HUES64 (cell line): Measurements from ENCODE around the gene TNF.
A peak's percentile ranks its signal among the peaks of the same experiment; 100 is the strongest.

Source experiments
- H3K27ac ChIP-seq: 2 replicates; pipeline ENCODE4 v1.7.0; 2013; ENCODE audit warnings: low read depth, low read length, inconsistent platforms
- H3K27me3 ChIP-seq: 2 replicates; pipeline ENCODE4 v1.6.1; 2013; ENCODE audit warnings: mild to moderate bottlenecking, low read length; ENCODE audit not compliant: insufficient read depth
- H3K36me3 ChIP-seq: 2 replicates; pipeline ENCODE4 v1.6.1; 2013; ENCODE audit warnings: mild to moderate bottlenecking, low read length; ENCODE audit not compliant: insufficient read depth
- H3K4me1 ChIP-seq: 2 replicates; pipeline ENCODE4 v1.6.1; 2013; ENCODE audit warnings: mild to moderate bottlenecking, low read length, moderate library complexity; ENCODE audit not compliant: insufficient read depth
- H3K4me3 ChIP-seq: 2 replicates; pipeline ENCODE4 v1.5.1; 2013; ENCODE audit warnings: mild to moderate bottlenecking, low read length, moderate library complexity
- H3K9ac ChIP-seq: 2 replicates; pipeline ENCODE4 v1.6.1; 2013; ENCODE audit warnings: mild to moderate bottlenecking, low read depth, low read length
- H3K9me3 ChIP-seq: 2 replicates; pipeline ENCODE4 v1.6.1; 2013; ENCODE audit warnings: low read depth, low read length; ENCODE audit not compliant: insufficient read depth
- WGBS: fragments of 150-250, 120-280 bp; methylation state at CpG from one replicate; pipeline ENCODE4 v1.1.7; 2013; ENCODE audit warnings: missing lambda C conversion rate; 5-methylcytosine and 5-hydroxymethylcytosine counted together

The TNF gene

DNA sequence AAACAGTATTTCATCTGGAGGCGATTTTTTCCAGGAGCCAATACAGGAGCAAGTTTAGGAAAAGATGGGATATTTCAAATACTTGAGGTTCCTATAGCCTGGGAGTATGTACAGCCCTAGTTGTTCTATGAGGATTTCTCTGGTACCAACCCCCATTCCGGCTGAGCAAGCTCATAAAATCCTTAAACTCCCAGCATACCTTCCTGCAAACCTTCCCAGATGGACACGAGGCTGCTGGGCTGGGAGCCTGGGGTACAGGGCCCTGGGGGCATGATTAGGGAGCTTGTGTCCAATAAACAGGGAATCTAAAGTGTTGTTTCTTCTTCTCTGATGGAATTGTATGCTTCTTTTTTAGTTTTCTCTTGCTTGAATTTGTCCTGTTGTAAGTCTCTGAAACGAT, 46.6 kb downstream of the TNF start:
- no peaks in the 10 kb centered on the region for H3K9me3 ChIP-seq
- peaks cover 56% of the 10 kb centered on the region for H3K36me3 ChIP-seq
- H3K4me1 ChIP-seq: peaks cover 13% of the 10 kb centered on the region; the same call in 1 of the 2 replicates
- H3K9ac ChIP-seq: peak overlapping the region; percentile 97
- WGBS: 34% methylated on average over 4 of the region's 4 CpGs
- no peaks in the 10 kb centered on the region for H3K27me3 ChIP-seq
- H3K27ac ChIP-seq: peak overlapping the region; percentile 99; the same call in 1 of the 2 replicates
- H3K4me3 ChIP-seq: peak overlapping the region; percentile 94

DNA sequence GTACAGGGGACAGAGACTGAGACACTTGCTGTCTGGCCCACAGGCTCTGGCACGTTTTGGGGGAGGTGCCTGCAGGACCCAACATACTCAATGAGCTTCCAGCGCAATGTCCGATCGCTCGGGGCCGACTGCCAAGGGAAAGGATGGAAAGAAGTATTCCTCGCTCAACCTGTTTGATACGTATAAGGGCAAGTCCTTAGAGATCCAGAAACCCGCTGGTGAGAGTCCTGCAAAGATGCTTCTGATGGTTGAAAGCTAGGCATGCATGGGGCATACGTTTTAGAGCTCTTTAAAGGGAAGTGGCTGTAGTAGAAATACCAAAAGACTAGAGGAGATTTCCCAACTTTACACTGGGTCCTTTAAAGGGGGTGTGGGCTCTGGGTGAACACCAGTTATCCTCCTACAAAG, 47.3 kb downstream of the TNF start:
- peaks cover 13% of the 10 kb centered on the region; the same call in 1 of the 2 replicates for H3K4me1 ChIP-seq
- no peak overlapping the region for H3K27ac ChIP-seq
- peaks cover 63% of the 10 kb centered on the region for H3K36me3 ChIP-seq
- peak overlapping the region; percentile 94; the same call in 1 of the 2 replicates for H3K4me3 ChIP-seq
- WGBS: 90% methylated on average over 10 of the region's 10 CpGs
- peak overlapping the region; percentile 97; the same call in 1 of the 2 replicates for H3K9ac ChIP-seq
- H3K27me3 ChIP-seq: no peaks in the 10 kb centered on the region
- no peaks in the 10 kb centered on the region for H3K9me3 ChIP-seq

DNA sequence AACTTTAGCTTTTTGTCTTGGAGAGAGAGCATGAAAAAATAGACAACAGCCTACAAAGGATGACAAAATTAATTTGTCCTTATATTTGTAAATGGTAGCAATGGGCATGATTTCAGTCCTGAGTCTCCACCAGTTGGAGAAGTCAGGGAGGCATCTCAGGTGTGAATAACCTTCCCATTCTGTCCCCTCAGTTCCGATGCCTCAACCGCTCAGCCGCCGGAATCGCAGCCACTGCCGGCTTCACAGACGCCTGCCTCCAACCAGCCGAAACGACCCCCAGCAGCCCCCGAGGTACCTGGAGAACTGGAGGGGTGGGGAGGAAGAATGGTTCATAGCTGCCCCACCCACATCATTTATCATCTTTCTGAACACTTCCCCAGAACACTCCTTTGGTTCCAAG, 48.7 kb downstream of the TNF start:
- no peaks in the 10 kb centered on the region for H3K27me3 ChIP-seq
- H3K4me1 ChIP-seq: peaks cover 13% of the 10 kb centered on the region; the same call in 1 of the 2 replicates
- H3K9me3 ChIP-seq: no peaks in the 10 kb centered on the region
- no peak overlapping the region for H3K4me3 ChIP-seq
- H3K27ac ChIP-seq: no peak overlapping the region
- H3K9ac ChIP-seq: no peak overlapping the region
- H3K36me3 ChIP-seq: peaks cover 77% of the 10 kb centered on the region
- WGBS: 94% methylated on average over 8 of the region's 10 CpGs

DNA sequence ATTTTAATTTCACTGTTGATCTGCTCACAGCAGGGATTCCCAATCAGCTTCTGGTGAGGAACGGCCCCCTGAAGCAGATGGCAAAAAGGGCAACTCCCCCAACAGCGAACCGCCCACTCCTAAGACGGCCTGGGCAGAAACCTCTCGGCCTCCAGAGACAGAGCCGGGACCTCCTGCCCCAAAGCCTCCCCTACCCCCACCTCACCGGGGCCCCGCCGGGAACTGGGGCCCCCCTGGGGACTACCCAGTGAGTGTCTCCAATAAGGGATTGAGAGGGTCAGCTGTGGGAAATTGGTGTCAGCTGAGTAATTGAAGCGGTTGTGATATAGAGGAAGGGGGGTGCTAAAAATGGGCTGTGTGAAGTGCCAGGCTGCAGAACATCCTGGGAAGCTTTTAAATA, 51.6 kb downstream of the TNF start:
- no peak overlapping the region for H3K9ac ChIP-seq
- no peaks in the 10 kb centered on the region for H3K27me3 ChIP-seq
- H3K4me3 ChIP-seq: no peak overlapping the region
- peaks cover 99% of the 10 kb centered on the region for H3K36me3 ChIP-seq
- peaks cover 9% of the 10 kb centered on the region; the same call in 1 of the 2 replicates for H3K4me1 ChIP-seq
- no peaks in the 10 kb centered on the region for H3K9me3 ChIP-seq
- no peak overlapping the region for H3K27ac ChIP-seq
- 93% methylated on average over 10 of the region's 10 CpGs for WGBS

DNA sequence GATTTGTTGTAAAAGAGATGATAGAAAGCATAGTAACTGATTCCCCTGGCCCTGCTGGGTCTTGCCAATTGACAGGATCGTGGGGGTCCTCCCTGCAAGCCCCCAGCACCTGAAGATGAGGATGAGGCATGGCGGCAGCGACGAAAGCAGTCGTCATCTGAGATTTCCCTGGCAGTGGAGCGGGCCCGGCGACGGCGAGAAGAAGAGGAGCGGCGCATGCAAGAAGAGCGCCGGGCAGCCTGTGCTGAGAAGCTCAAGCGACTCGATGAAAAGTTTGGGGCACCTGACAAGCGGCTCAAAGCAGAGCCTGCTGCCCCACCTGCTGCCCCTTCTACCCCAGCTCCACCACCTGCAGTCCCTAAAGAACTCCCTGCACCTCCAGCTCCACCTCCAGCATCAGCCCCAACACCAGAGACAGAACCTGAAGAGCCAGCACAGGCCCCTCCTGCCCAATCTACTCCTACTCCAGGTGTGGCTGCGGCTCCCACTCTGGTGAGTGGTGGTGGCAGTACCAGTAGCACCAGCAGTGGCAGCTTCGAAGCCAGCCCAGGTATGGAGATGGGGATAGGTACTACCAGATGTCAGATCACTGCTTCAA, 52.4 kb downstream of the TNF start:
- Histone ChIP-seq H3K4me3 (no peak overlapping the region), H3K27ac (no peak overlapping the region), H3K27me3 (no peaks in the 10 kb centered on the region), H3K4me1 (0 out of 2 replicates have a peak, but pooled peaks cover 2% of the 10 kb centered on the region), H3K9me3 (no peaks in the 10 kb centered on the region), H3K36me3 (peaks cover 99% of the 10 kb centered on the region), H3K9ac (no peak overlapping the region)
- 98% methylated on average over 19 of the region's 19 CpGs for WGBS
